GM18517 (cell line): ENCODE measurements around the gene SPTLC2.
A peak's percentile ranks its signal among the peaks of the same experiment; 100 is the strongest.
"Not testable (repeated sequence)": the region's sequence is repeated elsewhere in the genome, so short reads cannot be mapped to it uniquely, and the experiment has no call there.

Experiments
- ATAC-seq: cut with Tn5 transposase; IDR thresholded peaks from one replicate; pipeline ENCODE4 v1.9.1; 2021; ENCODE audit warnings: mild to moderate bottlenecking, moderate library complexity; ENCODE audit not compliant: unreplicated experiment

Gene SPTLC2, protein sequence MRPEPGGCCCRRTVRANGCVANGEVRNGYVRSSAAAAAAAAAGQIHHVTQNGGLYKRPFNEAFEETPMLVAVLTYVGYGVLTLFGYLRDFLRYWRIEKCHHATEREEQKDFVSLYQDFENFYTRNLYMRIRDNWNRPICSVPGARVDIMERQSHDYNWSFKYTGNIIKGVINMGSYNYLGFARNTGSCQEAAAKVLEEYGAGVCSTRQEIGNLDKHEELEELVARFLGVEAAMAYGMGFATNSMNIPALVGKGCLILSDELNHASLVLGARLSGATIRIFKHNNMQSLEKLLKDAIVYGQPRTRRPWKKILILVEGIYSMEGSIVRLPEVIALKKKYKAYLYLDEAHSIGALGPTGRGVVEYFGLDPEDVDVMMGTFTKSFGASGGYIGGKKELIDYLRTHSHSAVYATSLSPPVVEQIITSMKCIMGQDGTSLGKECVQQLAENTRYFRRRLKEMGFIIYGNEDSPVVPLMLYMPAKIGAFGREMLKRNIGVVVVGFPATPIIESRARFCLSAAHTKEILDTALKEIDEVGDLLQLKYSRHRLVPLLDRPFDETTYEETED

DNA sequence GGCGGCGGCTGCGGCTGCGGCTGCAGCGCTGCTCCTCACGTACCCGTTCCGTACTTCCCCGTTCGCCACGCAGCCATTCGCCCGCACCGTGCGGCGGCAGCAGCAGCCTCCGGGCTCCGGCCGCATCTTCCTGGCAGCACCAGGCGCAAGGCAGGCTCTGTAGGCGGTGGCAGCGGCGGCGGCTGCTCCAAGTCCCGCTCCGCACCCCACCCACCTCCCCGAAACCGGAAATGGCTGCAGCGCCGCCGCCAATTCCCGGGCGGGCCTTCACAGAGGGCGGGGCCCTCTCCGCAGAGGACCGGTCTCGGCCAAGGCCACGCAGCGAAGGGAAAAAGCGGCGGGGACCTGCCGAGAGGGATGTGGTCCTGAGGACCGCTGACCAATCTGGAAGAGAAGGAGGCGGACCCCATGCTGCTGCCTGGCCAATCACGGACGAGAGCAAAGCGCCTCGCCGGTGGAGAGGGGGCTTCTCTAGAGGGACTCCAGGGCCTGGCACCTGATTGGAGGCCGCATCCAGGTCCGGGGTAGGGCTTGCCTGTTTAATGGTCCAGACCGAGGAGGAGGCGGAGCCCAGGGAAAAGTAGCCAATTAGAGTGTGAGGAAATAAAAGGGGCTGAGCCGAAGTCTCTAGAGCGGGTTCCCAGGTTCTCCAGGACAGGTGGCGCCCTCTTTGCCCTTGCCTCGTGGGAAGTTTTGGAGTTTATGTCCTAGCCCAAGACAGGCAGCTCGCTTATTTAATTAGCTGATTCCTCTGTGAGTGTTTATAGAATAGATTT is at the start of gene SPTLC2:
SPTLC2 (minus strand) TSS at position 184 of the 776 bp plus-strand sequence; CDS start at position 126, 58 bp downstream.
- ATAC-seq = peak; percentile 94

DNA sequence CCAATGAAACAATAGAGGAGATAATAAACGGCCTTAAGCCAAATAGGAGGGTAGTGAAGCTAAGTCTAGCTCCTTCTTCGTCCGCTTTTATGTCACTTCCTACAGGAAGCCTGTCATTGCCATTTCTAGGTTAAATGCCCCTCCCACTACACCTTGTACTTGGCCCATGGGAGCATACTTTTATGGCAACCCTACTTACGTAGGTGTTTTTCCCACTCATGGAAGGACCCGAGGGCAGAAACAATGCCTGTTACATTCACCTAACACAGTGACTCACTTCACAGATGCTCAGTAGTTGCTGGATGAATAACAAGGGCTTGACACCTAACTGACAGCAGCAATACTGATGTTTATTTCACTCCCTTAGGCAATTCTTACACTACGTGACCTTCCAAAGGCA is 46.9 kb upstream of the SPTLC2 start:
- ATAC-seq = no peak

DNA sequence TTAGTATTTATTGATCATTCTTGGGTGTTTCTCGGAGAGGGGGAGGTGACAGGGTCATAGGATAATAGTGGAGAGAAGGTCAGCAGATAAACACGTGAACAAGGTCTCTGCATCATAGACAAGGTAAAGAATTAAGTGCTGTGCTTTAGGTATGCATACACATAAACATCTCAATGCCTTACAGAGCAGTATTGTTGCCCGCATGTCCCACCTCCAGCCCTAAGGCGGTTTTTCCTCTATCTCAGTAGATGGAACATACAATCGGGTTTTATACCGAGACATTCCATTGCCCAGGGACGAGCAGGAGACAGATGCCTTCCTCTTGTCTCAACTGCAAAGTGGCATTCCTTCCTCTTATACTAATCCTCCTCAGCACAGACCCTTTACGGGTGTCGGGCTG is 45.1 kb upstream of the SPTLC2 start:
- not testable (repeated sequence) for ATAC-seq

DNA sequence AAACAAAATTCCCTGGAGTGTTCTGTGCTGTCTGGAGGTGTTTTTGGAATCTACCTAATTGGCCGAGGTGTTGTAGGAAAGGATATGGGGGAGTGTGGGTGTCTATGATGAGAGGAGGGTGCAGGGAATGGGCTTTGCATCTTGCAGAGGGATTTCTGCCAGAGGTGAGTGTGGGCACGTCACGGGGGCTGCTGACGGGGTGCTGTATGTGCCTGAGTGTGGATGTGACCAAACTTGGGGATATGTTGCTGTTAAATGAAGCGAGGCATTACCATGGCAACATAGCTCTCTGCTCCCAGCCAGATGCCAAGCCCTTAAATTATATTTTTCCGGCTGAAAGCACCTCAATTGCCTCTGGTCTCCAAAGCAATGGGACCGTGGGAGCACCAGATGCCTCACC is 44.3 kb upstream of the SPTLC2 start:
- ATAC-seq = no peak

DNA sequence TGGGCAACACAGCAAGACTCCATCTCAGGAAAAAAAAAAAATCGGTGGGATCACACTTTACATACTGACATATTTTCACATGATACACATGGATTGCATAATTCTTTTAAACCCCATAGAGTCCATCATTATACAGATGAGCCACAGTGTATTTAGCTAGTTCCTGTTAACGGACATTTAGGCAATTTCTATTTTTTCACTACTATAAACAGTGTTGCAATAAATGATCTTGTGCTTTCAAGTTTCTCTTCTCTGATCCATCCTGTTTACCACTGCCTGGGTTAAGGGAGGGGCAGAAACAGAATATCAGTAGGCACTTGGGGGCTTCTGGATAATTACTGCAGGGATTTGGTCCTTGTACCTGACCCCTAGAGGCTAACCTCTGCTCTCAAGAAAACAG is 43.4 kb upstream of the SPTLC2 start:
- no peak for ATAC-seq

DNA sequence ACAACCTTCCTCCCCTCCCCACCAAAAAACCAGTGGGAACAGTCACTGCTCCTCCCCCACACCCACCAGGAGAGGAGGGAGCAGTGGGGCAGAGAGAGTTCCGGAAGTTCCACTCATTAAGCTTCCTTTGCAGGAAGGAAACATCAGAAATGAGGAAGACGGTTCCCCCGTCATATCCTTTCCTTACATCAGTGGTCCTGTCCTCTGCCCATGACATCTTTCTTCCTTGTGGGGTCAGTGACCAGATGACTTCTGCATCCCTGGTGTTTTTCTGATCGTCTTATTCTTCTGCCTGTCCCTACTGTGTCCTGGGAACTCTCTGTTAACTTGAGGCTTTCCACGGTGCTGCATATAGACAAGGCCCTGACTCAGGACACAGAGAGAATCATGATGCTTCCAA is 40.8 kb upstream of the SPTLC2 start:
- ATAC-seq = no peak

DNA sequence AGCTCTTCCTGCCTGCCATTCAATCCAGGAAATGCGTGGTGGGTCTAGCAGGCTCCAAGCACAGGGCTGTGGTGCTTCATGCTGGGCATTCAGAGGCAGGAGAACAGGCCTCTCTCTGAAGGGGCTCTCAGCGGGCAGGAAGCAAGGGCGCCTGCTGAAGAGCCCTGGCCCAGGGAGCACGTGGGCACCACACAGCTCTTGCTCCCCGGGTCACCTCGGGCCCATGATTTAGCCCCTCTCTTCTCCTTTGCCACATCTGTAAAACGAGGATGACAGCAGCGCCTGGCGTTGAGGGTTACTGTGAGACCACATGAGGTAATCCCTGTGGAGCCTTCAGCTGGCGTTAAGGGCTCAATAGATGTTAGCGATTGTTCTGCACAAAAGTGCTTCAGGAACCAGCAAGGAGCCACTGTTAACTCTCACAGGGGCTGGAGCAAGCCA is 37.6 kb upstream of the SPTLC2 start:
- no peak for ATAC-seq

DNA sequence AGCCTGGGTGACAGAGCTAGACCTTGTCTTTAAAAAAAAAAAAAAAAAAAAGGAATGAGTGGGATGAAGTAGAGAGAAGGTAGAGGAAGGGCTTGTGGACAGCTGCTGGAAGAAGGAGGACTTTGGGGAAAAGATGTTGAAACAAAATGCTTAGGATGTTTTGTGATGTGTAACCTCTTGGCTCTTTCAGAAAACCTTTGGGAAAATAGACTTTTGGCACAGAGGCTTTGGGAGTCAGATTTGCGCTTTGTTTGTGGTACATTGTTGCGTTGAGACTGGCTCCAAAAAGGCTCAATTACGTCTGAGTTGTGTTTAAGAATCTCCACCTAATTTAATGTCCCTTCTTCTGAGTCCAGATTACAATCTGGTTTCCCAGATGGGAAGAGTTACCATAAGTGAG is 32.9 kb upstream of the SPTLC2 start:
- no peak for ATAC-seq

DNA sequence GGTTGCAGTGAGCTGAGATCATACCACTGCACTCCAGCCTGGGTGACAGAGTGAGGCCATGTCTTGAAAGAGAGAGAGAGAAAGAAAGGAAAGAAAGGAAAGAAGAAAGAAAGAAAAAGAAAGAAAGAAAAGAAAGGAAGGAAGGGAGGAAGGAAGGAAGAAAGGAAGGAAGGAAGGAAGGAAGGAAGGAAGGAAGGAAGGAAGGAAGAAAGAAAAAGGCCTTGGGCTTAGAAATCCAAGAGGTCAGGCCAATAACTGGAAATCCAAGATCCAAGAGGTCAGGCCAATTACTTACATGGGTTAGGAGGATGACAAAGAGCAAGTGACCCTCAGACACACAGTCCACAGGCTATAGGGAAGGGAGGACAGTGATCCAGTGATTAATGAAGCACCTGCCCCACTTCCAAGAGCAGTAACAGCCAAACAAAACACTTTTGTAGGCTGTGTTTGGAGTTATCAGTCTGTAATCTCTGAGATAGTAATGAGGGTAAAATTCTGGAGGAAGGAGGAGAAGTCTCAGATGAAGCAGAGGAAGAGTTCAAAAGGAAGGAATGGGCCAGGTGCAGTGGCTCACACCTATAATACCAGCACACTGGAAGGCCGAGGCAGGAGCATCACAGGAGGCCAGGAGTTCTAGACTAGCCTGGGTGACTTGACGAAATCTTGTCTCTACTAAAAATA is 32.2 kb upstream of the SPTLC2 start:
- ATAC-seq = no peak

DNA sequence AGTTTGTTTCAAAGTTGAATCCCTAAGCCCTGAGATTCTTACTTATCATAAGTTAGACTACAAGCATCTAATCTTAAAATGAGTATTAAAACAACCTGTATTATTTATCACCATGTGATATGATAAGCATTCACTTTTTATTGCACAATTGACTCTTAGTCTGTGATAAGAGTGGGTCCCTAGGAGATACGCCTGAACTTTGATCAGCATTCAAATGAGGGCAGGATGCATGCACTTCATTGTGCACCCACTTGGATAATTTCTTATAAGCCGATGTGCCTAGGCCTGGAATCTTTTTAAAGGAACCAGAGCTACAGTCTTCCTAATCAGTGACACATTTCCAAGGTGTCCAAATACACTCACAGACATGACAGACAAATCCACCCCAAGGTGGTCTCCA is 31.4 kb upstream of the SPTLC2 start:
- no peak for ATAC-seq

DNA sequence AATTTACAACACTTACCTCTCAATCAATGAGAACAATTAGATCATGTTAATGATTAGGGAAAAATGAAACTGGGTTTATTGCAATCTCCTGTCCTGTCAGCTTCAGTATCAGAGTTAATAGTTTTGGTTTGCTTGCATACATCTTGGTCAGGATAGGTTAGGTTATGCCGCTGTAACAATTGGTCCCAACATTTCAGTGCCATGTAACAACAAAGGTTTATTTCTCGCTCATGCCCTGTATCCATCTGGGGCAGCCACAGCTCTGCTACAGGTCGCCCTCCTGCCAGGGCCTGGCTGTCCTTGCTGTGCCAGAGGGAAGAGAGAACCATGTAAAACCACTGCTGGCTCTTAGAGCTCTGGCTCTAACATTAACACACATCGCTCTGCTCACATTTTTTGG is 30.5 kb upstream of the SPTLC2 start:
- no peak for ATAC-seq

DNA sequence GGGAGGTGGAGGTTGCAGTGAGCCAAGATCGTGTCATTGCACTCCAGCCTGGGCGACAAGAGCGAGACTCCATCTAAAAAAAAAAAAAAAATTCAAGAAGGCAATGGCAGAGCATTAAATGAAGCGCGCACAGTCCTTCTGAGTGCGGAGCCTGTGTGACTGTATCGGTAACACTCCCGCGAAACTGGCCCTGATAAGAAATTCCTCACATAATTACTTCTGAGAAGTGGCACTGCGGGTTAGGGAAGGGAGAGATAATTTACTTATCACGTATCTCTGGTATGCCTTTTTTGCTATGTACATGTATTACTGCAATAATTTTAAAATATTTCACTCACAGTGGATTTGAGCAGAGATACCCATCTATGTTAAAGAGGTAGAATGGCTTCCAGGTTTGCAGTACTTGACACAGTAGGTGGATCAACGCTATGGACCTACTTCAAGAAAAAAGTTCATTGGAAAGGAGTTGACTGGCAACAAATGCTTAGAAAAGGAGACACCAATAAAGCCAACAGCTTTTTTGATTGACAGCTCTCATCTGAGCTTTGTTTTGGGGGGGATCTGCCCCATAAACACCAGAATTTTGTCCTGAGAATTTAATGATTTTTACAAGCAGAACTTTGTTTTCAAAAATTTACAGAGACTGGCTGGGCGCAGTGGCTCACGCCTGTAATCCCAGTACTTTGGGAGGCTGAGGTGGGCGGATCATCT is 29.2 kb upstream of the SPTLC2 start:
- ATAC-seq = no peak

DNA sequence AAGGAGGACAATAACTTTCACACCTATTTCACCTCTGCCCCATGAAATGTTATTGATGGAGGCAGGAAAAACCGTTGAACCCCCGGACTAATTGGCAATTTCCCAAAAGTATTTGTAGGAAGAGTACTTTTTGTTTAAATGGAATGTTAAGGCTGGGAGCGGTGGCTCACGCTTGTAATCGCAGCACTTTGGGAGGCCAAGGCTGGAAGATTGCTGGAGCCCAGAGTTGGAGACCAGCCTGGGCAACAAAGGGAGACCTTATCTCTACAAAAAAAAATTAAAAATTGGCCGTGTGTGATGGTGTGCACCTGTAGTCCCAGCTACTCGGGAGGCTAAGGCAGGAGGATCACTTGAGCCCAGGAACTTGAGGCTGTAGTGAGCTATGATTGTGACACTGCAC is 26.0 kb upstream of the SPTLC2 start:
- no peak for ATAC-seq

DNA sequence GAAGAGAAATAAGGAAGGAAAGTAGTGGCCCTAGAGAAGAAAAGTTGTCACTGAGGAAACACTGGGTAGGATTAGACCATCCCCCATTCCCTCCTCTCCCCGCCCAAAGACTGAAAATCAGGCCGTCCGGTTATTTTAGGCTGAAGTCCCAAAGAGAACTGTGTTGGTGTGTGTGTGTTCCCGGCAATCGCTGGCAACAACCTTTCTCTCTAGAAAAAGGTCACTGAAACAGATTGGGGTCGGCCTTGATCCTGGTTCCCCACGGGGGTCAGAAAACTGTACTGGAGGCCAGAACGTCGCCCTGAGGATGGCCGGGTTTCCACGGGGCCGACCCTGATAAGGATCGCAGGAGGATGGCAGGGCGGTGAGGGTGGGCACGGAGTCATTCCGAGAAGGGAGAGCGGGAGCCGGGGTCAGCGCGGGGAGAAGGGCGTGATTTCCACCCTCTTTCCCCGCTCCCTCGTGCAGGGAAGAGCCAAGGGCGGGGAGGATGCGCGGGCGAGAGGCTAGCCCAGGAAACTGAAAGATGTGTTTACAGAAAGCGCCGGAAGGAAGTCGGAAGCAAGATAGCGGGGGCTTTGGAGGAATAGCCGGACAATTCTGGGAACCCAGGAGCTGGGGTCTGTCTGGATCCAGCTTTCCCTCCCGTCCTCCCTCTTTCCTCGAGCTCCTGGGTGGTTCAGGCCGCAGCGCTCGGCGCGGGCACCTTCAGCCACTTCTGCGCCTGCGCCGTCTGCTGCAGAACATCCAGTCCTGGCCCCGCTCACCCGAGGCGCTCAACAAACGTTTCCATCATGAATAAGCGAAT is 25.3 kb upstream of the SPTLC2 start:
- peak; percentile 62 for ATAC-seq

DNA sequence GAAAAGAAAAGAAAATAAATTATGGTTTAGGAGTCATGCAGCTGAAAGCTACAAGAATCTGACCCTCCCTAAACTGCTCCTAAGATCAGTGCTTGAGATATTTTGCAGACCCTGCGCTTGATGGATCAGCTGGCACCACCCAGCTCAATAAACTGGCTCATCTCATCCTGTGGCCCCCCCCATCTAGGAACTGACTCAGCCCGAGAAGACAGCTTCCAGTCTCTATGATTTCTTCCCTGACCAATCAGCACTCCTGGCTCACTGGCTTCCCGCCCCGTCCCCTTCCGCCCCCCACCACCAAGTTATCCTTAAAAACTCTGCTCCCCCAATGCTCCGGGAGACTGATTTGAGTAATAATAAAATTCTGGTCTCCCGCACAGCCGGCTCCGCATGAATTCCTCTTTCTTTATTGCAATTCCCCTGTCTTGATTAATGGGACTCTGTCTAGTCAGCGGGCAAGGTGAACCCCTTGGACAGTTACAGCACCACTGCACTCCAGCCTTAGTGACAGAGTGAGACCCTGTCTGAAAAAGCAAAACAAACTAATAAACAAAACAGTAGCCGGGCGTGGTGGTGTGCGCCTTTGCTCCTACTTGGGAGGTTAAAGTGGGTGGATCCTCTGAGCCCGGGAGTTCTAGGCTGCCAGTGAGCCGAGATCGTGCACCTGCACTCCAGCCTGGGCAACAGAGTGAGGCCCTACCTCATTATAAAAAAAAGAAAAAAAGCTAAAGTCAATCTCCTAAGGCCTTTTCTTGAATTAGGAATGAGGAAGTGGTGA is 24.5 kb upstream of the SPTLC2 start:
- ATAC-seq = no peak

DNA sequence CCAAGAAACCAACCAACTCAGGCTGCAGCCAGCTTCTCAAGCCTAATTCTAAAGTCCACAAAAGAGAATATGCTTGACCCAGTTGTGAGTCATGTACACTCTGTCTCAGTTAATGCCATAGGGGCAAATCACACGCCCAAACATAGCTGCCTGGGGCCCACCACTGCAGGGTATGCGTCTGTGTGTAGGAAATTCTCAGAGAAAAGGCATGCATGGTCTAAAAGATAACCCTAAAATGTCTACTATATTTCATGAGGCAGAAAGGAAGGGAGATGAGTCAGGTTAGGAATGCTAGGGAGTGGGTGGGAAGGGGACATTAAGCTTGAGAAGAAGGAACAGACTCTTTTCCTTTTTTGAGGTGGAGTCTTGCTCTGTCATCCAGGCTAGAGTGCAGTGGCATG is 22.3 kb upstream of the SPTLC2 start:
- no peak for ATAC-seq

DNA sequence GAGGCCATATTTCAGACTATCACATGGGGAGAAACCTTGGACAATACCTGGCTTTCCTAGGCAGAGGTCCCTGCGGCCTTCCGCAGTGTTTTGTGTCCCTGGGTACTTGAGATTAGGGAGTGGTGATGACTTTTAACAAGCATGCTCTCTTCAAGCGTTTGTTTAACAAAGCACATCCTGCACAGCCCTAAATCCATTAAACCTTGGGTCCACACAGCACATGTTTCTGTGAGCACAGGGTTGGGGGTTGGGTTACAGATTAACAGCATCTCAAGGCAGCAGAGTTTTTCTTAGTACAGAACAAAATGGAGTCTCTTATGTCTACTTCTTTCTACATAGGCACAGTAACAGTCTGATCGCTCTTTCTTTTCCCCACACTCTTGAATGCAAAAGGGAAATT is 19.4 kb upstream of the SPTLC2 start:
- not testable (repeated sequence) for ATAC-seq

DNA sequence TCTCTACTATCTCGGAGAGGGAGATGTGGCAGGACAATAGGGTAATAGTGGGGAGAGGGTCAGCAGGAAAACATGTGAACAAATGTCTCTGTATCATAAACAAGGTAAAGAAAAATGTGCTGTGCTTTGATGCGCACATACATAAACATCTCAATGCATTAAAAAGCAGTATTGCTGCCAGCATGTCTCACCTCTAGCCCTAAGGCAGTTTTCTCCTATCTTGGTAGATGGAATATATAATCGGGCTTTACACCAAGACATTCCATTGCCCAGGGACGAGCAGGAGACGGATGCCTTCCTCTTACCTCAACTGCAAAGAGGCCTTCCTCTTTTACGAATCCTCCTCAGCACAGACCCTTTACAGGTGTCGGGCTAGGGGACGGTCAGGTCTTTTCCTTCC is 19.0 kb upstream of the SPTLC2 start:
- ATAC-seq = not testable (repeated sequence)

DNA sequence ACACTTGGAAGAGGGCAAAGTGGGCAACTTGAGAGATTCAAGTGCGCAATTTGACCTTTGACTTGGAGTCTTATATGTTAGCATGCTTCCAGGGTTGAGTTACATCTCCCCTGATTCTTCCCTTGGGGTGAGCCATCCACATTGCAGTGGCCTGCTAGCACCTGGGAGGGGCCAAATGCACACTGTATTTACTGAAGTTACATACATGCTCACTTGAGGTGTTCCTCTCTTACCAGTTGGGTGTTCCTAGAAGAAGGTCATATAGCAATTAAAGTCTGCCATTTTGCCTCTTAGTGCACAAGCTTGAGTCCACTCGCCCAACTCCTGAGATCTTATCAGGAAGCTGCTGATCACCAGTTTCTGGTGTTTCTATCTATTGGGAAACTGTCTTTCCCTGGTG is 13.7 kb upstream of the SPTLC2 start:
- ATAC-seq = no peak
